Middle frontal gyrus (tissue), 1 donor: ENCODE data around the gene DCAF6.

ENCODE experiments used
- DNase-seq: peaks from one replicate; pipeline ENCODE4 v3.0.0-alpha.2; 2015; ENCODE audit warnings: low spot score; ENCODE audit errors: extremely low spot score

Gene DCAF6

DNA sequence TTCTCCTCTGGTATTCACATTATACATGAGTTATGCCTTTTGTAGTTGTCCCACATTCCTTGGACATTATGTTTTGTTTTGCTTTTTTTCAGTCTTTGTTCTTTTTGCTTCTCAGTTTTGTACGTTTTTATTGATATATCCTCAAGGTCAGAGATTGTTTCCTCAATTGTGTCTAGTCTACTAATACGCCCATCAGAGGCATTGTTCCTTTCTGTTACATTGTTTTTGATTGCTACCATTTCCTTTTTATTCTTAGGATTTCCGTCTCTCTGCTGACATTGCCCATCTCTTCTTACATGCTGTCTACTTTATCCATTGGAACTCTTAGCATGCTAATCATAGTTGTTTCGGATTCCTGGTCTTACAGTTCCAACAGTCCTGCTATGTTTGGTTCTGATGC, 28.2 kb downstream of the DCAF6 start:
- no peak for DNase-seq

DNA sequence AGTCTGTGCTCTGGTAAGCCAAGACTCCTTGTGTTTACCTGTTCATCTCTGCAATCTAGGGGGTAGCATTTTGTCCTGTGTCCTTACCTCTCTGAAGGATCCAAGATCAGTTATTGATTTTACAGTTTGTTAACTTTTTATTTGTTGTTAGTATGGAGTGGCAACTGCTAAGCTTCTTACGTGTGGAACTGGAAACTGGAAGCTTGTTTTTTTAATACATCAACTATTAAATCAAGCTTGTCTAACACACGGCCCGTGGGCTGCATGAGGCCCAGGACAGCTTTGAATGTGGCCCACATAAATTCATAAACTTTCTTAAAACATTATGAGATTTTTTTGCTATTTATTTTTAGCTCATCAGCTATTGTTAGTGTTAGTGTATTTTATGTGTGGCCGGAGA, 29.6 kb downstream of the DCAF6 start:
- no peak for DNase-seq

DNA sequence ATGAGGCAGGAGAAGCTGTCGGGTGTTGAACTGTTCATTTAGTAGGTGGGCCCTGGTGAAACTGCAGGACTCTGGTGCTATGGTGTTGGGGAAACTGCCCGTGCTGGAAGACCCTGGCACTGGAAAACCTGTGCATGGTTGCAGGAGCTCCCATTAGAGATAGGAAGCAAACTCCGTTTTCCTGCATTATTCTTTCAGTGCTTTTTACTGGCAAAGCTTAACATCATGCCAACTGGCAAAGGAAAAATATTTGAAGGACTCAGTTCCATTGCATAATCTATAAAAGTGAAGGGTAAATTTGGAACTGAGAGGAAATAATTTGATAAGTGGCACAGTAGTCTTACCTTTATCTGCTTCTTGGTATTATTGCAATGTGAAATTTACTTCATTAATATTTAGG, 32.1 kb downstream of the DCAF6 start:
- no peak for DNase-seq

DNA sequence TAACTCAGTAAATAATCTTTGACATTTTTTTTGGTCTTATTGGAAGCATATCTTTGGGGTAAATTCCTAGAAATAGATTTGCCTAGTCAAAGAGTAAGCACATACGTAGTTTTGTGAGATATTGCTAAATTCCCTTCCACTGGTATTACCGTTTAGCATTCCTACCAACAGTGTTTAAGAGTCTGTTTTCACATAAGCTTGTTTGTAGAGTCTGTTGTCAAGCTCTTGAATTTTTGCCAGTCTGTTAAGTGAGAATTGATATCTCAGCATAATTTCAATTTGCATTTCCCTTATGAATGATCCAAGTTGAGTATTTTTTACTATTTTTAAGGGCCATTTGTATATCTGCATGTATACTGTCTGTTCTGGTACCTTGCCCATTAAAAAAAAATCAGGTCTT, 37.3 kb downstream of the DCAF6 start:
- no peak for DNase-seq

DNA sequence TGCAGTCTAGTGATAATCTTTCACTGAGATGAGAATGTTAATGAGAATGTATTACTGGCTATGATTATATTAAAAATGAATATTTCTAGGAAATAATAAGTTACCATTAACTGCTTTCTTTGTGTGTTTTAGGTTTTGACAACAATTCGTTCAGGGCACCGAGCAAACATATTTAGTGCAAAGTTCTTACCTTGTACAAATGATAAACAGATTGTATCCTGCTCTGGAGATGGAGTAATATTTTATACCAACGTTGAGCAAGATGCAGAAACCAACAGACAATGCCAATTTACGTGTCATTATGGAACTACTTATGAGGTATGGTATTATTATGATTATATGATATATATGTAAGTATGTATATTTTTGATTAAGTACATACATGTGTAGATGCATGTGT, 38.2 kb downstream of the DCAF6 start:
- no peak for DNase-seq

DNA sequence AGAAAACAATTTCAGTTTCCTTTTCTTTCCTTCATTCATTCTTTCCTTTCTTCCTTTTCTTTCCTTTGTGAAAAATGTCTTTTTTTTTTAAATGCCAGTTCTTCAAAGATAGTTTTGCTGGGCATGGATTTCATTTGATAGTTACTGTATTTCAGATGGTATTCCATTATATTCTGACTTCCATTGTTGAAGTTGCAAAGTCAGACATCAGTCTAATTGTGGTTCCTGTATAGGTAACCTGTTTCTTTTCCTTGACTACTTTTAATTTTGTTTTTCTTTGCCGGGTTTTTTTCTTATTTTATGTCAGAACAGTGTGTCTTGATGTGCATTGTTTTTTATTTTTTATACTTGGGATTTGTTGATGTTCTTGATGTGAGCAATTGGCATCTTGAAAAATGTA, 40.8 kb downstream of the DCAF6 start:
- DNase-seq: no peak

DNA sequence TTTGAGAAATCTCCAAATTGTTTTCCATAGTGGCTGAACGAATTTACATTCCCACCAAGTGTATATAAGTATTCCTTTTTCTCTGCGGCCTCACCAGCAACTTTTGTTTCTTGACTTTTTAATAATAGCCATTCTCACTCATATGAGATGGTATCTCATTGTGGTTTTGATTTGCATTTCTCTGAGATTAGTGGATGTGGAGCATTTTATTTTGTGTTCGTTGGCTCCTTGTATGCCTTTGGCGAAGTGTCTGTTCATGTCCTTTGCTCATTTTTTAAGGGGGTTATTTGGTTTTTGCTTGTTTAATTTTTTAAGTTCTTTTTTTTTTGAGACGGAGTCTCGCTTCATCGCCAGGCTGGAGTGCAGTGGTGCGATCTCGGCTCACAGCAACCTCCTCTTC, 45.5 kb downstream of the DCAF6 start:
- DNase-seq: no peak

DNA sequence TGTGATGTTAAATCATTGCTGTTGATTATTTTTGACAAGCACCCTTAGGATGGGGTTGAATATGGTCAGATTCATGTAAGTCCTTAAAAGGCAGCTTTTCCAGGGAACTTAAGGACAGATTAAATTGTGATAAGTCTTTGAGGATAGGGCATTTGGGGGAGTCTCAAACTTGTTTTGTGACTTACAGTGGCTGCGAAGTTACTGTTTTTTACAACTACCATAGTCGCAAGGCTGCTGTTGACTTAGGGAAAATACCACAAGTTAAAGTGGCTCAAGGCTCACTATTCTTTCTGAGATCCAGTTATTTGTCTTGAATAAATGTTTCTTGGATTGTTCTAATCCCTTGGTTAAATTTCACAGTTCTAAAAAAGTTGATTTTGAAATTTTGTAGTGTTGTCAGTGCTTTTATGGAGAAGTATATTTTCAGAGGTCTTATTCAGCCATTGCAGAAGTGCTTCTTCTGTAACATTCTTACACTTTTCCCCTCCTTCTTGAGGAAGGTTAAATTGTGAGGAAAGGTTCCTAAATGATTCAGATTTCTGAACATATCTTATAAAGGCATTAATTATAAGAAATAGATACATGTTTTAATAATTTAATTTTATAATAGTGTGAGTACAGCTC, 47.4 kb downstream of the DCAF6 start:
- no peak for DNase-seq

DNA sequence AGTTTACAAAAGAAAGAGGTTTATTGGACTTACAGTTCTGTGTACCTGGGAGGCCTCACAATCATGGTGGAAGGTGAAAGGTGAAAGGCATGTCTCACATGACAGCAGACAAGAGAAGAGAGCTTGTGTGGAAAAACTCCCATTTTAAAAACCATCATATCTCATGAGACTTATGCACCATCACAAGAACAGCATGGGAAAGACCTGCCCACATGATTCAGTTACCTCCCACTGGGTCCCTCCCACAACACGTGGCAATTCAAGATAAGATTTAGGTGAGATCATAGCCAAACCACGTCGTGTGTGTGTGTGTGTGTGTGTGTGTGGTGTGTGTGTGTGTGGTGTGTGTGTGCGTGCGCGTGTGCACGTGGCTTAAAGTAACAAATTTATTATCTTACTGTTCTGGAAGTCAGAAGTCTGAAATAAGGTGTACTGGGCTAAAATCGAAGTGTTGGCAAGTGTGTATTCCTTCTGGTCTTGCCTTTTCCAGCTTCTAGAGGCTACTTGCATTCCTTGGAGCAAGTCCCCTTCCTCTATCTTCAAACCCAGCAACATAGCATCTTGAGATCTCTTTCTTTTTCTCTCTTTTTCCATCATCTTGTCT, 48.5 kb downstream of the DCAF6 start:
- no peak for DNase-seq

DNA sequence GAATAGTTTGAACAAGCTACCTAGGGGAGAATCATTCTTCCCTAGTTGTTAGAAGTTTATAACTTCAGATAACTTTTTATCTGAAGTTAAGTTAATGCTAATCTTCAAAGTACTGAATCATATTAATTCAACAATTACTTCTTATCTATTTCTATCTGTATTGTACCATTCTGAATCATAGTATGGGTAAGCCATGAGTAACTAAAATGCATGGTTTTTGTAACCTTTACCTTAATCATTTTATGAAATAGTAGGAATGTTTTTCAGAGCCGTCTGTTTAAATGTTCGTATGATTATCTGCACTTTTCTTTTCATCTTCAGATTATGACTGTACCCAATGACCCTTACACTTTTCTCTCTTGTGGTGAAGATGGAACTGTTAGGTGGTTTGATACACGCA, 50.7 kb downstream of the DCAF6 start:
- no peak for DNase-seq

DNA sequence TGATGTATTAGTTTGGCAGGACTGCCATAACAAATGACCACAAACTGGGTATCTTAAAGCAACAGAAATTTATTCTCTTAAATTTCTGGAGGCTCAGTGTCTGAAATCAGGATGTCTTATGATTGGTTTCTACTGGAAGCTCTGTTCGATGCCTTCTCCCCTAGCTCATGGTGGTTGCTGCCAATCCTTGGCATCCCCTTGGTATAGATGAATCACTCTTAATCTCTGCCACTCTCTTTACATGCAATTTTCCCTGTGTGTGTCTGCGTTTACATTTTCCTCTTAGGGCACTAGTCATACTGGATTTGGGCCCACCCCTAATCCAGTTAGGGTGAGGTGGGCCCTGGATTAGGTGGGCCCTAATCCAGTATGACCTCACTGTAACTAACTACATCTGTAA, 55.1 kb downstream of the DCAF6 start:
- DNase-seq: no peak

DNA sequence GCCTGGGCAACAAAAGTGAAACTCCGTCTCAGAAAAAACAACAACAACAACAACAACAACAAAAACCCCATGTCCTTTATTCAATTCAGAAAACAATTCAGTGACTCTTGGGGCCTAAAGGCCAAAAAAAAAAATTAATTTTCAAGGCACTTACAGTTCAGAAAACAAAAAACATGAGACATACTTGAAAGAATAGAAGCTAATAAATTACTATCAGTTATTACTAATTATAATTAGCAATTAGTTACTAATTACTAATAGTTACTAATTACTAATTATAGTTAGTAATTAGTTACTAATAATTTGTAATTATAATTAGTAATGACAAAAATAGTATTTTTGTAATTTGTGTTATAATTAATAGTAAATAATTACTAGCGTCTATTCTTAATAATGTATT, 57.2 kb downstream of the DCAF6 start:
- no peak for DNase-seq

DNA sequence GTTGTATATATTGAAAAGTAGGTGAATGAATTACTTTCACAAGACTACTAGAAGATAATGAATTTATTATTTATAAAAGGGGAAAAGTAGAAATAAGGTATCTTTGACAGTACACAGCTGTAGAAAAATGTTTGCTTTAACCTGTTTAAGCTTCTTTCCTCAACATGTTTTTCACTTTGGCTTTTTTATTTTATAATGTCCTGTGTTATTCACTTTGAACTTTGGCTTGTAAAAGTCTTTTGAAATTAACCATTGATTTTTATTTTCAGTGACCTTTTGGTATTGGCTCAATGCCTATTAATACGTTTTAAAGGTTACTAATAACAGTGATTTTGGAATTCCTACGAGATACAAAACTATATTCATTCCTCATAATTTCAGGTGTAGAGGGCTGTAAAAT, 58.1 kb downstream of the DCAF6 start:
- no peak for DNase-seq

DNA sequence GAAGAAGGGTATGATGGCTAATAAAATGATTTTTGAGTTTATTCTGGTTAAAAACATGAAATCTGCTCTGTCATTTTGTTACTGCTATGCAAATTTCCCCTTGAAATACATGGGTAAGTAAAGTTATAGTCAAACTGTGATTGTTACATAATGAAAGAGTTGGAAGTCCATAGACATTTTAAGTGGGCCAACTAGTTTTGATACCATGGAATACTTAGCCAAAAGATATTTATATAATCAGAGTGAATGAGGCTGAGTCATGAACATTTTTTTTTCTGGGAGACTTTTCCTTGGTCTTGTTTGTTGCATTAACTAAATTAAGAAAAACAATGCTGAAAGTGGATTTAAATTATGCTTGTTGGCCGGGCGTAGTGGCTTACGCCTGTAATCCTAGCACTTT, 58.6 kb downstream of the DCAF6 start:
- DNase-seq: no peak

DNA sequence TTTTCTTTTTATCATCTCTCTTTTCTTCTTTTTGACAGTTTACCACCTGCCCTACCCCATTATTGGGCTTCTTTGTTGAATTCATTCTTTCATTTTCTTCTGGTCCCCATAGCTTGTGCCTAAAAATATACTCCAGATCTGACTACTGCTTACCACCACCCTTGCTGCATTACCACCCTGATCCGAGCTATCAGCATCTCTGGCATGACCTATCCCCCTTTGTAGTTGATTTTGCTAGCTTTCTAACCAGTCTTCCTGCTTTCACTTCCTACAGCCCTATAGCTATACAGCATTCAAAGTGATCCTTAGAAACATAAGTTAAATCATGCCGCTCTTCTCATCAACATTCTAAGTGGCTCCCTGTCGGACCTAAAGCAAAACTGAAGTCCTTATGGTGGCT, 59.8 kb downstream of the DCAF6 start:
- no peak for DNase-seq

DNA sequence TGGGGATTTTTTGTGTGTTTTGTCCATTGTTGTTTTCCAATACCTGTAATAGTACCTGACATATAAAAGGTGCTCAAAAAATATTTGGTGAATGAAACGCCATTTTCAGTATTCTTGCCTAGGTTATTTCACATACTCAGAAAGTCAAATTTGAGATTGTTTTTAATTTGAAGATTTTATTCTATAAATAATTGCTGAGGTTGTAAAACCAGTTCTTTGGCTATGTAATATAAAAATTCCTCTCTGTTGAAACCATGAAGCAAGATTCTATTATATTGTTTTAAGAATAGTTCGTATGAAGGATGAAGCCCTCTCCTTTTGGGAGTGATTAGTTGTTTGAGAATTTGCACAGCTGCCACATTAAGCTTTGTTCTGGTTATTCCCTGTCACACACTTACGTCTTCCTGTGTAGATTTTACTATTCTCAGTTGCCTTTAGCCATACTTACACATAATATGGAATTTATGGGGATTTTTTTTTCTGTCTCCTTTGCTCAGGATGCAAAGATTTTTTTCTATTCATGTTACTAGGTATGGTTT, 60.6 kb downstream of the DCAF6 start:
- no peak for DNase-seq

DNA sequence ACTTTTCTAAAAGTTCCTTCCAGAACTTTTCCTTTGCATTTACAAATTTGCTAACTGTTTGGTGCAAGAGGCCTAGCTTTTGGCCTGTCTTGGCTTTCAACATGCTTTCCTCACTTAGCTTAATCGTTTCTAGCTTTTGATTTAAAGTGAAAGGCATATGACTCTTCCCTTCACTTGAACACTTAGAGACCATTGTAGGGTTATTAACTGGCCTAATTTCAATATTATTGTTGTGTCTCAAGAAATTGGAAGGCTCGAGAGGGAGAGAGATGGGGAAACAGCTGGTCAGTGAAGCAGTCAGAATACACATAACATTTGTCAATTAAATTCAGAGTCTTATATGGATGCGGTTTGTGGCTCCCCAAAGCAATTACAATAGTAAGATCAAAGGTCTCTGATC, 63.4 kb downstream of the DCAF6 start:
- DNase-seq: no peak

DNA sequence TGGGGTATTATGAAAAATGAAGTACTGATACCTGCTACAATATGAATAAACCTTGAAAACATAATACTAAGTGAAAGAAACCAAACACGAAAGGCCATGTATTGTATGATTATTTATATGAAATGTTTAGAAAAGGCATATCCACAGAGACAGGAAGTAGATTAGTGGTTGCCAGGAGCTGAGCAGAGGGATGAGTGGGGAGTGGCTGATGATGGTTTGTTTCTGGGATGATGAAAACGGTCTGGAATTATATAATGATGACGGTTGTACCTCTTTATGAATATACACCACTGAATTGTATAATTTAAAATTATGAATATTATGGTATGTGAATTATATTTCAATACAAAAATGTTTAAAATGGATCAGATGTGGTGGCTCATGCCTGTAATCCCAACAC, 64.2 kb downstream of the DCAF6 start:
- DNase-seq: no peak

DNA sequence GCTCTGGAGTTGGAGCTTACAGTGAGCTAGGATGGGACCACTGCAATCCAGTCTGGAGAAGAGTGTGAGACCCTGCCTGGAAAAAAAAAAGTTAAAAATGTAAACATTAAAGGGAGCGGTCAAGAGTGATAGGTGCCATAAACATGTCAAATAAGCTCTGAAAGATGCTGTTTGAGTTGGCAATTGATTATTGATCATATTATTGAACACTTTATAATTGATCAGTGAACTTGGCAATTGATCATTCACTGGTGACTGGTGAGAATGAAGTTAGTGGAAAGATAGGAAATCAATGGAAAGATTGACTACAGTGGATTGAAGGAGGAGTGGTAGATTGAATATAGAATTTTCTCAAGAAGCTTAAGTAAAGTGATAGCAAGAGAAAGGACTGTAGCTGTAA, 64.7 kb downstream of the DCAF6 start:
- DNase-seq: no peak

DNA sequence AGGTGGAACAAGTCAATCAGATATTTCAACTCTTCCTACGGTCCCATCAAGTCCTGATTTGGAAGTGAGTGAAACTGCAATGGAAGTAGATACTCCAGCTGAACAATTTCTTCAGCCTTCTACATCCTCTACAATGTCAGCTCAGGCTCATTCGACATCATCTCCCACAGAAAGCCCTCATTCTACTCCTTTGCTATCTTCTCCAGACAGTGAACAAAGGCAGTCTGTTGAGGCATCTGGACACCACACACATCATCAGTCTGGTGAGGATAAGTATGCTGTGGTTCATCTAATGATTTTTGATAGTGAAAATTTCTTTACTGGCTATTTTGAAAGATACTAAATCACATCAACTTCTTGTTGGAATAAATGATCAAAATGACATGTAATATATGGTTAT, 68.0 kb downstream of the DCAF6 start:
- DNase-seq: no peak

DNA sequence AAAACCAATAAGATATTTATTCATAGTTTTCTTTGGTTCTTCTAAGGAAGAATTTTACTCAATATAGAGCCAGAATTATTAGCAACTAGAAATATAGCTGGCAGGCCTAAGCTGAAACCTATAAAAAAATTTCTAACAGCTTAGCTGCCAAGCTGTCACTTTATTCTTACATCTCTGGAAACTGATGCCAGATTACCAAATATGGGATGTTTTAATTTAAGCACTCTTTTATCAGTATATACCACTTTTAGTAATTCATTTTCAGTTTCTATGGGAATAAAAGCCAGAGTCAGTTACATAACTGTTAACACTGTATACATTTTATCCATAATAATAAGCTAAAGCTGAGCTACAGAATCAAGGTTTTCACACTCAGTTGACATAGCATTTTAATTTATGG, 69.0 kb downstream of the DCAF6 start:
- DNase-seq: peak; percentile 45

DNA sequence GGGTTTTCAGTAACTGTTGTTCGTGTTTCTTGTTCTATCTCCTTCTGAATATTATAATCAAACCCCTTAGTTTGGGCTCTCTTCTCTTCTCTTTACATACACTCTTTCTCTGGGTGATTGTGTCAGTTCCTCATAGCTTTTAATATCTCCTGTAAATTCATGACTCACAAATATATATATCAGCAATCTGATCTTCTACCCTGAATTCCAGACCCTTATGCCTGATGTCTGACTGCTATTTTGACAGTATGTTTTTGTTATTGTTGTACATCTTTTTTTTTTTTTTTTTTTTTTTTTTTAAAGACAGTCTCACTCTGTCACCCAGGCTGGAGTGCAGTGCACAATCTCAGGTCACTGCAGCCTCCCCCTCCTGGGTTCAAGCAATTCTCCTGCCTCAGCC, 71.2 kb downstream of the DCAF6 start:
- no peak for DNase-seq

DNA sequence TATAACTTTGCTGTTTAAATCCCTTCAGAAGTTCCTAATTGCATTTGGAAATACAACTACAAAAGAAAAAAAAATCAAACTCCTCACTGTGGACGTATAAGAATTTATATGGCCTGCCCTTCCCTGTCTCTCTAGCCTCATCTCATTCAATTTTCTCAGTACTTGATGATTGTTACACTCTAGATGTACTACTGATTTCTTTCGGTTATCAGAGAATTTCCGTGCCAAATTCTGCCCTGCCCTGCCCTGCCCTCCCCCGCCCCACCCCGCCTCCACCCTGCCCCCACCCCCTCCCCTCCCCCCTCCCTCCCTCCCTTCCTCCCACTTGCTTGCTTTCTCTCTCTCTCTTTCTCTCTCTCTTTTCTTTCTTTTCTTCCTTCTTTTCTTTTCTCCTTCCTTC, 72.1 kb downstream of the DCAF6 start:
- no peak for DNase-seq

DNA sequence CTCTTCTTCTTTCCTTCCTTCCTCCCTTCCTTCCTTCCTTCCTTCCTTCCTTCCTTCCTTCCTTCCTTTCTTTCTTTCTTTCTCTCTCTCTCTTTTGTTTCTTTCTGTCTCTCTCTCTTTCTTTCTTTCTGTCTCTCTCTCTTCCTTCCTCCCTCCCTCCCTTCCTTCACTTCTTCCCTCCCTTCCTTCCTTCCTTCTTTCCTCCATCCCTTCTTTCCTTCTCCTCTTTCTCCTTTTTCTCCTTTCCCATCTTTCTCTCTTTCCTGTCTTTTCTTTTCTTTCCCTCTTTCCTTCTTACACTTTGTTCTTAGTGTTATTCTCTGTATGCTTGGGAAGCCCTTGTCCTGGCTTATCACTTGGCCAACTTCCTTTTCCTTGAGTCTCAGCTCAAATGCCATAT, 72.8 kb downstream of the DCAF6 start:
- DNase-seq: no peak
